ENCODE results near the gene KDM6B.

Gene KDM6B

GRCh38 chr17:7832431-7832830 is 1.6 kb upstream of the KDM6B start:
- CTCF ChIA-PET: interaction anchor here (1.0 to 5.6 kb wide), 12 partner anchors 8 to 225 kb away, joined by 3 to 34 read pairs (median 11); no protein-coding TSS in a partner anchor
- H3K9me3 ChIP-seq (ENCODE audit: control extremely low read depth in 1 of 5, control insufficient read depth in 4 of 5, insufficient read depth in 2 of 5, low read depth in 1 of 5, low read length in 4 of 5): no peaks in the 10 kb centered on the region
- 88% methylated on average over 10 of the region's 10 CpGs for WGBS (ENCODE audit: insufficient coverage)
- H3K4me3 ChIP-seq (ENCODE audit: control insufficient read depth in 1 of 7, extremely low read depth in 1 of 7, insufficient read depth in 4 of 7, low read depth in 2 of 7, low read length in 6 of 7): no peak overlapping the region
- no peaks in the 10 kb centered on the region for H3K27me3 ChIP-seq (replicated peaks in 2 of 5; ENCODE audit: control insufficient read depth in 4 of 5, insufficient read depth in 5 of 5, low read length in 4 of 5)
- no peaks in the 10 kb centered on the region for H3K36me3 ChIP-seq (ENCODE audit: control insufficient read depth in 4 of 4, insufficient read depth in 4 of 4, low read length in 3 of 4)
- H3K4me1 ChIP-seq (ENCODE audit: control extremely low read depth in 1 of 4, control insufficient read depth in 4 of 4, insufficient read depth in 4 of 4, low read length in 3 of 4): peaks cover 6 to 38% (median 28%) of the 10 kb centered on the region in 4 experiments
- H3K27ac ChIP-seq (ENCODE audit: insufficient read depth in 1 of 2, low read depth in 1 of 2, low read length in 2 of 2, poor library complexity in 1 of 2, severe bottlenecking in 2 of 2): no peak overlapping the region
- POLR2A ChIA-PET: interaction anchor here (2.7 to 5.0 kb wide), 2 partner anchors 10 to 18 kb away, joined by 15 to 28 read pairs; no protein-coding TSS in a partner anchor
- DNase-seq: no peak

GRCh38 chr17:7833011-7833794 is 814 bp upstream of the KDM6B start:
- H3K4me1 ChIP-seq (ENCODE audit: control extremely low read depth in 1 of 4, control insufficient read depth in 4 of 4, insufficient read depth in 4 of 4, low read length in 3 of 4): peaks cover 11 to 43% (median 33%) of the 10 kb centered on the region in 4 experiments
- DNase-seq: no peak
- WGBS (ENCODE audit: insufficient coverage): 62% methylated on average over 16 of the region's 19 CpGs
- no peaks in the 10 kb centered on the region for H3K9me3 ChIP-seq (ENCODE audit: control extremely low read depth in 1 of 5, control insufficient read depth in 4 of 5, insufficient read depth in 2 of 5, low read depth in 1 of 5, low read length in 4 of 5)
- H3K4me3 ChIP-seq (ENCODE audit: control insufficient read depth in 1 of 7, extremely low read depth in 1 of 7, insufficient read depth in 4 of 7, low read depth in 2 of 7, low read length in 6 of 7): peak overlapping the region in 6 of 7 experiments; percentile 70 to 92 (median 84)
- CTCF ChIA-PET: interaction anchor here (0.6 to 5.6 kb wide), 16 partner anchors 9 to 227 kb away, joined by 3 to 34 read pairs (median 4); no protein-coding TSS in a partner anchor
- POLR2A ChIA-PET: interaction anchor here (0.7 to 5.0 kb wide), 5 partner anchors 9 to 24 kb away, joined by 3 to 28 read pairs (median 4); partner anchors contain the start of gene NAA38
- H3K36me3 ChIP-seq (ENCODE audit: control insufficient read depth in 4 of 4, insufficient read depth in 4 of 4, low read length in 3 of 4): no peaks in the 10 kb centered on the region
- no peak overlapping the region for H3K27ac ChIP-seq (ENCODE audit: insufficient read depth in 1 of 2, low read depth in 1 of 2, low read length in 2 of 2, poor library complexity in 1 of 2, severe bottlenecking in 2 of 2)
- no peaks in the 10 kb centered on the region for H3K27me3 ChIP-seq (replicated peaks in 2 of 5; ENCODE audit: control insufficient read depth in 4 of 5, insufficient read depth in 5 of 5, low read length in 4 of 5)

DNA sequence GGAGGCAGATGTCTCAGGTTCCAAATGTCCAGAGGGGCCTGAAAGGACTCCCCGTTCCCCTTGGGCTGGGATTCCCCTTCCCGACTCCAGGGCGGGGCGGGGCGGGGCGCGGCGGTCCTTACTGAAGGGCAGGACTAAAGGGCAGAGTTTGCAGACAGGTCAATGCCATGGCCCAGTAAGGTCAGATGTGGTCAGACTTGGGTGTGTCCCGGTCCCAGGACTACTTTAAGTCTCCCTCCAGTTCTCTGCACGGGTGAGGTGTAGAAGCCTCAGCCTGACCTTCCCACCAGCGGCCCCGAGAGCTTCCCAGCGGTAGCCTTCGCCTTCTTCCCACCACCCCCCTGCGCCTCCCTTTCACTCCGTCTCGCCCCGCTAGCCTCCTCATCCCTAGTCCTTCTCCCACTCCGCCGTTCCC is 532 bp downstream of the KDM6B start:
- ChIA-PET POLR2A (interaction anchor here (0.7 to 5.0 kb wide), 6 partner anchors 10 to 339 kb away, joined by 3 to 37 read pairs (median 11); partner anchors contain the start of genes CYB5D1 and NAA38), CTCF (interaction anchor here (0.6 to 5.6 kb wide), 10 partner anchors 10 to 91 kb away, joined by 3 to 34 read pairs (median 13); partner anchors contain the start of genes CYB5D1 and NAA38)
- DNase-seq: peak in 1 of 3 donors; percentile 40
- Histone ChIP-seq H3K27ac (ENCODE audit: insufficient read depth in 1 of 2, low read depth in 1 of 2, low read length in 2 of 2, poor library complexity in 1 of 2, severe bottlenecking in 2 of 2) (peak overlapping the region; percentile 98 to 99), H3K4me1 (ENCODE audit: control extremely low read depth in 1 of 4, control insufficient read depth in 4 of 4, insufficient read depth in 4 of 4, low read length in 3 of 4) (peaks cover 11 to 55% (median 46%) of the 10 kb centered on the region in 4 experiments), H3K36me3 (ENCODE audit: control insufficient read depth in 4 of 4, insufficient read depth in 4 of 4, low read length in 3 of 4) (no peaks in the 10 kb centered on the region), H3K9me3 (ENCODE audit: control extremely low read depth in 1 of 5, control insufficient read depth in 4 of 5, insufficient read depth in 2 of 5, low read depth in 1 of 5, low read length in 4 of 5) (no peaks in the 10 kb centered on the region), H3K27me3 (replicated peaks in 2 of 5; ENCODE audit: control insufficient read depth in 4 of 5, insufficient read depth in 5 of 5, low read length in 4 of 5) (no peaks in the 10 kb centered on the region), H3K4me3 (ENCODE audit: control insufficient read depth in 1 of 7, extremely low read depth in 1 of 7, insufficient read depth in 4 of 7, low read depth in 2 of 7, low read length in 6 of 7) (peak overlapping the region; percentile 67 to 92 (median 82))
- WGBS (ENCODE audit: insufficient coverage): 0% methylated on average over 12 of the region's 20 CpGs

DNA sequence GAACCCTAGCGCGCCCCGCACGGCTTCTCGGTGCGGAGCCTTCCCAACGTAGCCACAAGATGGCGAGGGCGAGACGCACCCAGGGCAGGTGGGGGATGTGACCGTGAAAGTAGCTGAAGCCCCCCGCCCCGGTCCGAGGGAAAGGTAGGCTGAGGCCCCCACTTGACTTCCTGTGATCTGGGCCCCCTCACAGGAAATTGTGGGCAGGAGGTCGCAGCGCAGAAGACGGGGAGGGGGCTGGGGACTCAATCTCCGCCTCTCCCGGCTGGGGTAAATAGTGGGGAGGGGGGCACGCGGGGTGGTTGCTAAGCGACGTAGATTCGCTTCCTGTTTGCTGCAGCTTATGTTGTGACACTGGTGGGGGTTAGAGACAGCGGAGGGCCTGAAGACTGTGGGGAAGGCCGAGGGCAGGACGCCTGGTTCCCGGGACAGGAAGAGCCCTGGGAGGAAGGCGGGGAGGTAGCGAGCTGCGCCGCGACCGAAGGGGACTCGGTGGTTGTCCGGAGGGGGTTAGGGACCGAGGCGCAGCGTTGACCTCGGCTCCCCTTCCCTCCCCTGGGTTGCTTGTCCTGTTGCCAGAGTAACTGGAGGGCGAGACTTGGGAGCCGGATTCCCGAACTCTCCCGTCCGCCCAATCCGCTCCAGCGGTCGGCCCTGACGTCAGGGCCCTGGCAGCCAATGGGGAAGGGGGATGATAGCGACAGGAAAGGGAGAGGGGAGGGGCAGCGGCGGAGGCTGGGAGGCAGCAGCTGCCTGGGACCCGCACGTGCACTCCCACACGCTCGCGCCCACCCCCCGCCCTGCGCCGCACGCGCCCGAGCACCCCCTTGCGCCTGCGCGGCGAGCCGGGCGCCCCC is 1.2 kb downstream of the KDM6B start:
- Histone ChIP-seq H3K36me3 (ENCODE audit: control insufficient read depth in 4 of 4, insufficient read depth in 4 of 4, low read length in 3 of 4) (peaks cover 0 to 3% (median 1%) of the 10 kb centered on the region in 4 experiments), H3K4me1 (ENCODE audit: control extremely low read depth in 1 of 4, control insufficient read depth in 4 of 4, insufficient read depth in 4 of 4, low read length in 3 of 4) (peaks cover 12 to 61% (median 52%) of the 10 kb centered on the region in 4 experiments), H3K4me3 (ENCODE audit: control insufficient read depth in 1 of 7, extremely low read depth in 1 of 7, insufficient read depth in 4 of 7, low read depth in 2 of 7, low read length in 6 of 7) (peak overlapping the region; percentile 67 to 92 (median 82)), H3K27me3 (replicated peaks in 2 of 5; ENCODE audit: control insufficient read depth in 4 of 5, insufficient read depth in 5 of 5, low read length in 4 of 5) (no peaks in the 10 kb centered on the region), H3K27ac (ENCODE audit: insufficient read depth in 1 of 2, low read depth in 1 of 2, low read length in 2 of 2, poor library complexity in 1 of 2, severe bottlenecking in 2 of 2) (peak overlapping the region; percentile 98 to 99), H3K9me3 (ENCODE audit: control extremely low read depth in 1 of 5, control insufficient read depth in 4 of 5, insufficient read depth in 2 of 5, low read depth in 1 of 5, low read length in 4 of 5) (no peaks in the 10 kb centered on the region)
- POLR2A ChIA-PET: interaction anchor here (0.5 to 5.0 kb wide), 7 partner anchors 9 to 338 kb away, joined by 3 to 37 read pairs (median 6); partner anchors contain the start of genes CYB5D1 and NAA38
- 0% methylated on average over 38 of the region's 69 CpGs for WGBS (ENCODE audit: insufficient coverage)
- CTCF ChIA-PET: interaction anchor here (0.6 to 5.6 kb wide), 12 partner anchors 10 to 92 kb away, joined by 3 to 34 read pairs (median 6); partner anchors contain the start of genes CYB5D1 and NAA38
- peak; percentile 98 to 99 (median 99) for DNase-seq

DNA sequence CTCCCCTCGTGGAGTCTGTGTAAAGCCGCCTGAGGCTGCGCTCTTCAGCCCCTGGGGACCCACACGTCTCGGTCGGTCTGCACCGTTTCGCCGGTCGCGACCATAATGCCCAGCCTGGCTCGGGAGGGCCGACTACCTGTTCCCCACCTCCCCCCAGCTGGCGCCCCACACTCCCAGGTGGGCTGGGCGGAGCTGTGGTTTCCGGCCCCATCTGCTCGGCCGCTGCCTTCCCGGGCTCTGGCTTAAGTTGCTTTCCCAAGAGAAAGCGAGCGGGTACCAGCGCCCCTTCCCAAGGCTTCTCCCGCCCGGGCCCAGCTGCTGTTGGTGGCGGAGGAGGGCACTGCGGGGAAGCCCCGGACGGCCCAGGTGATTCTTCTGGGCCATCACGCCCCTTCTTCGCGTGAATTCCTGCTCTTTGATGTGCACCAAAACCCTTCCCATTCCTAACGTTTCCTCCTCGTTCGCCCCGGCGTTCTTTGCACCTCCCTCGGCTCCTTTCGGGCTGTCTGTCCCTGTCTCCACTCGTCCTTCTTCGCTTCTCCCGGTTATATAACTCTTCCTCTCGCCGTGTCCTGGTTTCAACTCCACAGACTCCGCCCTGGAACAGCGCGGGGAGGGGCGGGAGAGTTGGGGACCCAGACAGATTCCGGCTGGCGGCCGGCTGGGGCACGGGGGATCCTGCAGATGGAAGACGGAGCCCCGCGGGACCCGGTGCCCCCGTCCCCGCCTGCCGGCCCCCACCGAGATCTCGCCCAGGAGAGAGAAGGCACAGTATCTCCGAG is 2.0 kb downstream of the KDM6B start:
- ChIA-PET POLR2A (interaction anchor here (0.5 to 5.0 kb wide), 6 partner anchors 9 to 337 kb away, joined by 3 to 37 read pairs (median 11); partner anchors contain the start of genes CYB5D1 and NAA38), CTCF (interaction anchor here (0.7 to 5.6 kb wide), 10 partner anchors 10 to 77 kb away, joined by 3 to 34 read pairs (median 6); partner anchors contain the start of genes CYB5D1 and NAA38)
- Histone ChIP-seq H3K27ac (ENCODE audit: insufficient read depth in 1 of 2, low read depth in 1 of 2, low read length in 2 of 2, poor library complexity in 1 of 2, severe bottlenecking in 2 of 2) (peak overlapping the region; percentile 98 to 99), H3K4me1 (ENCODE audit: control extremely low read depth in 1 of 4, control insufficient read depth in 4 of 4, insufficient read depth in 4 of 4, low read length in 3 of 4) (peaks cover 19 to 70% (median 60%) of the 10 kb centered on the region in 4 experiments), H3K9me3 (ENCODE audit: control extremely low read depth in 1 of 5, control insufficient read depth in 4 of 5, insufficient read depth in 2 of 5, low read depth in 1 of 5, low read length in 4 of 5) (no peaks in the 10 kb centered on the region), H3K36me3 (ENCODE audit: control insufficient read depth in 4 of 4, insufficient read depth in 4 of 4, low read length in 3 of 4) (peaks cover 0 to 12% (median 9%) of the 10 kb centered on the region in 4 experiments), H3K4me3 (ENCODE audit: control insufficient read depth in 1 of 7, extremely low read depth in 1 of 7, insufficient read depth in 4 of 7, low read depth in 2 of 7, low read length in 6 of 7) (peak overlapping the region; percentile 64 to 92 (median 79)), H3K27me3 (replicated peaks in 2 of 5; ENCODE audit: control insufficient read depth in 4 of 5, insufficient read depth in 5 of 5, low read length in 4 of 5) (no peaks in the 10 kb centered on the region)
- under 1% methylated on average over 45 of the region's 61 CpGs for WGBS (ENCODE audit: insufficient coverage)
- DNase-seq: no peak
